CD4-positive, alpha-beta T cell treated with Interleukin-17A for 4 hours (primary cell): ENCODE data around the gene ERN2.

Experiments
- DNase-seq: peaks from one replicate; pipeline ENCODE4 v3.0.0-alpha.2; 2020; ENCODE audit warnings: mixed read lengths

ERN2 gene

GRCh38 chr16:23716484-23716883 lies 3.5 kb upstream of the ERN2 start:
- no peak for DNase-seq

- DNase-seq, result no peak
Measured at GRCh38 chr16:23711785-23712184, 1.2 kb downstream of the ERN2 start.

- no peak for DNase-seq
Measured at GRCh38 chr16:23710504-23710903, 2.5 kb downstream of the ERN2 start.

GRCh38 chr16:23710008-23710407 lies 3.0 kb downstream of the ERN2 start:
- DNase-seq, result no peak

- DNase-seq, result no peak
Measured at GRCh38 chr16:23709536-23709935, 3.5 kb downstream of the ERN2 start.

- DNase-seq, result no peak
Measured at GRCh38 chr16:23706439-23706838, 6.6 kb downstream of the ERN2 start.

GRCh38 chr16:23705517-23705902 lies 7.5 kb downstream of the ERN2 start:
- no peak for DNase-seq

- no peak for DNase-seq
Measured at GRCh38 chr16:23704772-23705516, 8.1 kb downstream of the ERN2 start.

GRCh38 chr16:23702951-23703350 lies 10.1 kb downstream of the ERN2 start:
- DNase-seq, result no peak

- DNase-seq, result no peak
Measured at GRCh38 chr16:23701045-23701444, 12.0 kb downstream of the ERN2 start.

- no peak for DNase-seq
Measured at GRCh38 chr16:23700509-23700908, 12.5 kb downstream of the ERN2 start.

GRCh38 chr16:23700093-23700492 lies 12.9 kb downstream of the ERN2 start:
- no peak for DNase-seq

- peak; percentile 11 for DNase-seq
Measured at GRCh38 chr16:23699100-23699499, 13.9 kb downstream of the ERN2 start.

GRCh38 chr16:23695756-23696155 lies 17.3 kb downstream of the ERN2 start:
- no peak for DNase-seq

- DNase-seq, result no peak
Measured at GRCh38 chr16:23694644-23695373, 18.2 kb downstream of the ERN2 start.

GRCh38 chr16:23694265-23694643 lies 18.8 kb downstream of the ERN2 start:
- DNase-seq, result no peak

- DNase-seq, result no peak
Measured at GRCh38 chr16:23692190-23692837, 20.7 kb downstream of the ERN2 start.

- DNase-seq, result no peak
Measured at GRCh38 chr16:23691483-23692189, 21.4 kb downstream of the ERN2 start.

GRCh38 chr16:23690771-23691482 lies 22.1 kb downstream of the ERN2 start:
- DNase-seq, result no peak

- DNase-seq, result no peak
Measured at GRCh38 chr16:23689442-23690187, 23.4 kb downstream of the ERN2 start.

- DNase-seq, result no peak
Measured at GRCh38 chr16:23687034-23687808, 25.8 kb downstream of the ERN2 start.
